VCaP (cell line): Measurements from ENCODE around the gene DUSP16.

Experiments used
- H3K27ac ChIP-seq: fragments of 450-650 bp; 2 replicates; pipeline ENCODE4 v1.5.1; 2017
- CTCF ChIP-seq: fragments of 450-650 bp; conservative IDR thresholded peaks from 2 replicates; pipeline ENCODE4 v1.5.1; 2017; ENCODE audit warnings: mild to moderate bottlenecking, moderate library complexity

The DUSP16 gene

GRCh38 chr12:12562585-12563261 lies at the start of gene DUSP16:
TSS of gene DUSP16 (minus strand) at chr12:12562863. CDS start at chr12:12521098, 41,765 bp downstream.
- H3K27ac ChIP-seq, result peak within 1 kb of the TSS; percentile 94
- TF ChIP-seq CTCF, result 0 out of 2 replicates have a peak, but pooled peaks have one; percentile 13

GRCh38 chr12:12612358-12612757 lies 49.7 kb upstream of the DUSP16 start:
- no peak for TF ChIP-seq CTCF
- peak overlapping the region; percentile 85 for H3K27ac ChIP-seq

GRCh38 chr12:12611512-12612306 lies 49.0 kb upstream of the DUSP16 start, which contains the start of gene CREBL2:
TSS of gene CREBL2 (plus strand) at chr12:12611876. CDS start at chr12:12612173, 297 bp downstream.
- TF ChIP-seq CTCF, result no peak
- H3K27ac ChIP-seq, result peak within 1 kb of the TSS; percentile 85

GRCh38 chr12:12610711-12611110 lies 48.0 kb upstream of the DUSP16 start:
- no peak for TF ChIP-seq CTCF
- H3K27ac ChIP-seq, result peak overlapping the region; percentile 85

GRCh38 chr12:12609692-12610091 lies 47.0 kb upstream of the DUSP16 start:
- no peak for TF ChIP-seq CTCF
- no peak overlapping the region for H3K27ac ChIP-seq

- no peak overlapping the region for H3K27ac ChIP-seq
- peak; percentile 18; the same call in 1 of the 2 replicates for TF ChIP-seq CTCF
These were observed 45.9 kb upstream of the DUSP16 start for GRCh38 chr12:12608557-12608957.

GRCh38 chr12:12606781-12607589 lies 44.3 kb upstream of the DUSP16 start:
- no peak overlapping the region for H3K27ac ChIP-seq
- TF ChIP-seq CTCF, result no peak
